Occipital lobe (tissue), 2 donors: ENCODE results near the gene ASB10. TPM values are rescaled to one million over a fixed set of nuclear protein-coding genes. Genes with fewer than 3 reads are reported as not detected.
A peak's percentile ranks its signal among the peaks of the same experiment; 100 is the strongest.

Source experiments
- DNase-seq: peaks from one replicate; lab custom pipeline; 2025; lab: John Stamatoyannopoulos, UW
- total RNA-seq: library from RNA; depleted of rRNA; stranded (reverse); fragments of >200 nt; gene quantifications from one replicate; pipeline ENCODE4 v1.2.3, GENCODE V29; 2014

The ASB10 gene
- total RNA-seq, 1 donor from 2014 or later, result not detected

DNA sequence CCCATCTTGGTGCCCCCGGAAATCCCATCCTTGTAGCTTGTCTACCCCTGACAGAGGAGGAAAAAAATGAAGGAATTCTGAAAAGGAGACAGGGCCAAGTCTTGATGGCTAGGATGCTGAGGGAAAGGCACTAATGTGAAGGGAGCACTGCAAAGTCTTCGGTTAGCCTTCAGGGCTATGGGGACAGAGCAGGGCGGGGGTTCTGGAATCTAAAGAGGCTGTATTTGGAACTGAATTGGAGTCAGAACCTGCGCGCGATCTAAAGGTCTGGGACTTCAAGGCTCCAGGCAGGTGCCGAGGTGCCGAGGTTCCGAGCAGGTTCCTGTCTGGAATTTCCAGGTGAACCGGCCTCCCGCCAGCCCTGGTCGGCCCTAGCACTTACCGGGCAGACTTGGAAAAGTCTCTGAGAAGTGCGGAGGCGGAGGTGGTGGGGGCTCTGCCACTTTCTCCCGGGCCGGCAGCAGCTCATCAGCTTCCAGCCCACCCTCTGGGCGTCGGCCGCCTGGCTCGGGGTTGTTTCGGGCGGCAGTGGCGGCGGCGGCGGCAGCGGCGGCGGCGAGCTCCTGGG lies 20.3 kb downstream of the ASB10 start:
- DNase-seq, result no peak

DNA sequence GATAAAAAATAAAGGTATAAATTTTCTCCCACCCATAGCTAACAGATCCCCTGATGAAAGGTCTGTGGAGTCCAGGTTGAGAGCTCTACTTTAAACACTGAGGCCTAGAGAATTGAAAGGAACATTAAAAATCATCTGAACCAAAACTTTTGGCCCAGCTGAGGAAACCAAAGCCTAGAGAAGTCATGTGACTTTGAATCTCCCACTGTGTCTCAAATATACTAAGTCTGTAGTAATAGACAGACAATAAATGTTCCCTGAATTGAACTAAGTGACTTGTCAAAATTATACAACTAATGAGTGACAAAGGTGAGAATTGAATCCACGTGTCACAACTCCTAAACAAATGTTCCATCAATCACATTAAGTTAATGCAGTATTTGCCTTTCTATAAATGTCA lies 25.3 kb downstream of the ASB10 start:
- no peak for DNase-seq

DNA sequence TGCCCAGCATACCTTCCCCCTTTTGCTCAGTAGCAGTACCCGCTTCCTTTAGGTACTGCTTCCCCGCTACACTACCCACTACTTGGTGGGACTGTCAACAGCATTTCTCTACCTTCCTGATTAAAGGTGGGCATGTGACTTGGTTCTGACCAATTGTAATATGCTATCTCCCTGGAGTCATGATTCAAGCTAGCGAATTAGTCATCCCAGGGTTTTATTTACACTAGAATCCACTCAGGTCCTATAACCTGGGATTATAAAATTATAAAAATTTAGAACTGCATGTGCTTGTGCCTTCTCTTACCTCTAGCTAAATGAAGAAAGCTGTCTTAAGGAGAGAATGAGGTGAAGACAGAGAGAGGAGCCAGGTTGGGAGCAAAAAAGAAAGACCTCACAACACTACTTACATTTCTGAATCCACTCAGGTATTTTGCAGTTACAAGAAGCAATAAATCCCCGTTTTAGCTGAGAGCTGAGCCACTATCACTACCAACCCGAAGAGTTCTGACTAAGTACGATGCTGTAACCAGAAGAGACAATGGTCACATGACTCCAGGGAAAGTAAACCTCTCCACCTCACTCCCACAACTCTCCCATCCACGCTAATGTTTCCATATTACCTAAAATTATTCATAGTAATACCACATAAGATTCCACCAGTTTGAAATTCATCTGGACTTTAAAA lies 29.3 kb downstream of the ASB10 start:
- DNase-seq, result no peak

DNA sequence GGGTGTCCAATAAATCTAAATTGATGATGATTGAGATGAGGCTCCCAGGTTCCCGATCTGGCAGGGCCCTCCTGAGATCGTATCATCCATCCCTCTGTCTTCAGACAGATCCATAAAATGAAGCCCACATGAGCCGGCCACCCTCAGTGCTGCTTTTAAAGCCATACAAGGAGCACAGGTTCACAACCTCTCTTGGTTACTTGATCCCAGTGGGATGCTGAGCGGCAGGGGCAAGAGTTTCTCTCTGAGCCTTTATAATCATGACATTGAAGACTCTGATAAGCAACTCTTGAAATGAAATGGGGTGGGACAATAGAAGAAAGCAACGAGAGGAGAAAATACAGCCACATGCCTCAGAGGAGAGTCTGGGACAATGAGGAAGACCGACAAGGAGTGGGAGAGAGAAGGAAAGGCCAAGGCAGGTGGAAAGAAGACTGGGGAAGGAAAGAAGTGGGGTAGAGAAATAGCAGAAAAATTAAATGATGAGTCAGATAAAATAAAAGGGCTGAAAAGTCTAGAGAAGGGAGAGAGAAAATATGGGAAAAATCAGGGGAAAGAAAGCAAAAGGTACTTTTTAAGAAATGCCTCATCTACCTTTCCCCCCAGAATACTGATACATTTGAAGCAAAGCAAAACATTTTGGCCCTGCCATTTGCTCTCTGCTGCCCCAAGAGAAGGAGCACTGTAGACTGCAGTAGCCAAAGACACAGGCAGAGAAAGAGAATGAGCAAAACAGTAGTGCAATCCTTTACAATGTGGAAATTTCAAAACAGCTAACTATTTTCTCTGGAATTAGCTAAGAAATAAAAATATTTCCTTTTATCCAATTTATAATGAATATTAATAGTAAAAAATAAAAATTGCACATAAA lies 34.2 kb downstream of the ASB10 start:
- no peak for DNase-seq

DNA sequence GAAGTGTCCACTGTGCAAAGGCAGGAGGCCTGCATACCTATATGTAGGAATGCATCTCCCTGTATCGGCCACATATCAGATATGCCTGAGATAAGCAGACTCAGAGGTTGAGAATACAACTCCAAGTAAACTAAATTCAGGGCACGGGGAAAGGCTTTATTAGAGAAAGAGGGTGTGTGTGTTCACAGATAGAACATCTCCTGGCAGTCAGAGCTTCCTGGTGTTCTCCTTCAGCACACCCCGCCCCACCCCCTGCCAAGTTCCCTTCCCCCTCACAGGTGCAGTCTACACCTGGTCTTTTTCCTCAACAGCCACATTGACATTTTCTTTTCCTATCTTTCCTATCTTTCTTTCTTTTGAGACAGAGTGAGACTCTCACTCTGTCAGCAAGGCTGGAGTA lies 36.7 kb downstream of the ASB10 start:
- no peak for DNase-seq

GRCh38 chr7:151148319-151149259 lies 38.5 kb downstream of the ASB10 start:
- no peak for DNase-seq

GRCh38 chr7:151146761-151147160 lies 40.3 kb downstream of the ASB10 start:
- DNase-seq, result peak; percentile 25

- no peak for DNase-seq
These were observed 42.7 kb downstream of the ASB10 start for GRCh38 chr7:151144387-151144786.

DNA sequence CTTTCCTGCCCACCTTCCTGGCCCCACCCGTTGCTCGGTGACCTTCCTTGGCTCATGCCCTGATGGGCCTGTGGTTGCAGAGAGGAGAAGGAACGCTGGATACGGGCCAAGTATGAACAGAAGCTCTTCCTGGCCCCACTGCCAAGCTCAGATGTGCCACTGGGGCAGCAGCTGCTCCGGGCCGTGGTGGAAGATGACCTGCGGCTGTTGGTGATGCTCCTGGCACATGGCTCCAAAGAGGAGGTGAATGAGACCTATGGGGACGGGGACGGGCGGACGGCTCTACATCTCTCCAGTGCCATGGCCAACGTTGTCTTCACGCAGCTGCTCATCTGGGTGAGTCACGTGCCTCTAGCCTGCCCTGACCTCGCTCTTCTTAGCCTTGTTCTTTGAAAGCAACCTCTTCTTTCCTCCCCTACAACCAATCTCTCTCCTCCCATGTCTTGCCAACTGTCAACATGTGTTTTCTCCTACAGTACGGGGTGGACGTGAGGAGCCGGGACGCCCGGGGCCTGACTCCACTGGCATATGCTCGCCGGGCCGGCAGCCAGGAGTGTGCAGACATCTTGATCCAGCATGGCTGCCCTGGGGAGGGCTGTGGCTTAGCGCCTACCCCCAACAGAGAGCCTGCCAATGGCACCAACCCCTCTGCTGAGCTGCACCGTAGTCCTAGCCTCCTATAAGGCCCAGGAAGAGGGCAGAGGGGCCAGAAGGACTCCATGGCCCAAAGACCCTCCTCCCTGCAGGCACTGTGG lies 43.6 kb downstream of the ASB10 start:
- no peak for DNase-seq

DNA sequence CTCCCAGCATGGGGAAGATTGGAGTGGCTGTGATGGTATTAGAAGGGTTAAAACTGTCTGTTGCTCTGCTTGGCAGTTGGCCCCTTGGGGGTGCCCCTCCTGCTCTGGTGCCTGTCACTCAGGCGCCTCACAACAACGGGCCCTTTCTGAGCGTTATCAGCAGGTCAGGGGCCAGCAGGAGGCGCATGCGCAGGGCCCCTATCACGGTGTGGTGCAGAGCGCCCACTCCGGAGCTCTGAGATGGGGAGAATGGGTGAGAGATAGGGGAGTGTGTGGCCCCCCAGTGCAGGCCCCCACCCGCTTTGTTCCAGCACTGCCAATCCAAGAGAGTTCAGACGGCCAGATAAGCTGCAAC lies 44.4 kb downstream of the ASB10 start:
- peak; percentile 36 for DNase-seq

DNA sequence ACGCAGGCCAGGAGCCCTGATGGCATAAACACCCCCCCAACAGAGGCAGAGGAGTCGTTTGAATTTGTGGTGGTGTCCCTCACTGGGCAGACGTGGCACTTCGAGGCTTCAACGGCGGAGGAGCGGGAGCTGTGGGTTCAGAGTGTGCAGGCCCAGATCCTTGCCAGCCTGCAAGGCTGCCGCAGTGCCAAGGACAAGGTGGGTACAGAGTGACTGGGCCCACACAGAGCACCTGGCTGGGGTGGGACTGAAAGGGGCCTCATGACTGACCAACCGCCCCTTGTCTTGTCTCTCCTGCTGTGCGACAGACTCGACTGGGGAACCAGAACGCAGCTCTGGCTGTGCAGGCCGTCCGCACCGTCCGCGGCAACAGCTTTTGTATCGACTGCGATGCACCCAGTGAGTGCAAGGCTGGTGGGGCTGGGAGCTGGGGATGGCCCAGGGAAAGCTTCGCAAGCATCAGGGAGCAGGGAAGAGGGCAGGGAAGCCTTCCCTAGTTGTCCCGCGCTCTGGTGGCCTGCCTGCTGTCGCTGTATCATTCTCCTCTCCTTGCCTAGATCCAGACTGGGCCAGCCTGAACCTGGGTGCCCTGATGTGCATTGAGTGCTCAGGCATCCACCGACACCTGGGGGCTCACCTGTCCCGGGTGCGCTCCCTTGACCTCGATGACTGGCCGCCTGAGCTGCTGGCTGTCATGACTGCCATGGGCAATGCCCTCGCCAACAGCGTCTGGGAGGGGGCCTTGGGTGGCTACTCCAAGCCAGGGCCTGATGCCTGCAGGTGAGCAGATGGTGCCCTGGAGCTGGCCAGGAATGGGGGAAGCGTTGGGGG lies 45.0 kb downstream of the ASB10 start:
- DNase-seq, result no peak

DNA sequence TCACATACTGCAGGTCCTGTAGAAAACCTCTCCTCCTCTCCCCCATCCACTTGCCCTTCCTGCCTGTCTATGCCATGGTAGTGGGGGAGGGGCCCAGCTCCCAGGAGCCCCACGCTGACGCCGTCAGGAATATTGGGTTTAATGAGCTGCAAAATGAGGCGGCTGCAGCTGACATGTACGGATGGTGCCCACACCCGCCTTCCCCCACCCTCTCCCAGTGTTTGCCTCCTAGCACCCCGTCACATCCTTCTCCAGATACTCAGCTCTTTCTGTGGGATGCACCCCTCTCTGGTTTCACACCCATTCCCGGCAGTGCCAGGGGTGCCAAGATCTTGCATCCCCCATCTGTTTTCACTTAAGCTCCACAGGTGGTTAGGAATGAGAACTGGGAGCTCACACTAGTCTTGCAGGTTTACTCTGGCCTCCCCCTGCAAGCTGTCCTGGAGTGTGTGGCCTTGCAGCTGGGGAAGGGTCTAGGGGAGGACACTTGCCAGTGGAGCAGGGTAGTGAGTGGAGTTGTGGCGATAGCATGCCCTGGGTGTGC lies 45.7 kb downstream of the ASB10 start:
- no peak for DNase-seq

DNA sequence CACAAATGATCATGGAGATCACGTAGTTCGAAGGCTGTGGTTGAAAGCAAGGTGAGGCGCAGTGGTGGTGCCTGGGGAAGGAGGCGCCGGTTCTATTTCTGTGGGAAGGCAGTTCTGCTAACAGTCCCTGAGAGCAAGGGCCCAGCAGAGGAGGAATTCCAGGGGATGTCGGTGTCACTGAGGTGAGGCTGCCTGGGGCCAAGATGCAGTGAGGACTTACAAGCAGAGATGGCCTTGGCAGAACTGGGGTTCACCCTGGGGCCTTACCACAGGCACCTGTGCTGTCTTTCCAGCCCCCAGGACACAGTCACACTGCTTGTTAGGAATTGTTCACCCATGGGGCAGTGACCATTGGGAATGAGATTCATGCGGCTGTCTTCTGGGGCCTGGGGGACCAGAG lies 46.2 kb downstream of the ASB10 start:
- DNase-seq, result no peak

DNA sequence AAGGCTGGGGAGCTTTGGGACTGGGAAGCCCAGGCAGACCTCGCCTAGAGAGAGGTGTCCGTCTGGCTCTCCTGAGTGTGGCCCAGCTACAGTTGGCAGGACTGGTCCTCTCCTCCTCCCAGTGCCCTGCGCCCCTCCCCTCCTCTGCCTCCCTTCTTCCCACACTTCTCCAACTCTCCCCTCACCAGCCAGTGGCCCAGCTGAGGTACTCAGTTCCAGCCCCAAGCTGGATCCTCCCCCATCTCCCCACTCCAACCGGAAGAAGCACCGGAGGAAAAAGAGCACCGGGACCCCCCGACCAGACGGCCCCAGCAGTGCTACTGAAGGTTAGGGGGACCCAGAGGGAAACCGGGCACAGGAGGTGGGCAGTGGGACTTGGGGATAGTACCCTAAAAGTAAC lies 47.3 kb downstream of the ASB10 start:
- DNase-seq, result no peak

DNA sequence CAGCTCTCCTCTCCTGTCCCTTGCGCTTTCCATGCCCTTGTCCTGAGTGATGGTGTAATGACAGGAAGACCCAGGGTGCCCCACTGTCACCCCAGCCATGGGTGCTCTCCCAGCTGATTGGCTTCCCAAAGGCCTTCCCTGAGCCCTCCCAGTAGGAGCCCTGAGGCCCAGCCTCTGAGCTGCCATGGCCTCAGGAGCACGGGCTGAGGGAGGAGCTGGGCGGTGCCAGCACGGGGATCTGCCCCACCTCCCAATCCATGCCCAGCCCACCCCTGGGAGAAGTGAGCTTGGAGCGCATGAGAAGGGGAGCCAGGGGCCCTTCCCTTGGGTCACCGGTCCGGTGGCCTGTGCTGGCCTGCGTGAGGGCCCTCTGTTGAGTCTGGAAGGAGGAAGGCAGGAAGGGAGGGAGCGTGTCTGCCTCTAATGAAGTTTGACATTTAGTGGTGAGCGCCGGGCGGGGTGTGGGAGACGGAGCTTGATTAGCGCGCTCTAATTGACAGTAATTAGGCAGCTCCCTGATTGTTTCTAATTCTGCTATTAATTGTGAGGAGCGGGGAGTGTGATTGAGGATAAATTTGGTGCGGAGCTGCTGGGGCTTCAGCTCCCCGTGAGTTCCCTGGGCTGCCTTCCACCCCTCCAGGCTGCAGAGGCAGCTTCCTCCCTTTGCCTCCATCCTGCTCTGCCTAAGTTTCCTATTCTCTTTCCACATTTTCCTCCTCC lies 47.8 kb downstream of the ASB10 start:
- no peak for DNase-seq

DNA sequence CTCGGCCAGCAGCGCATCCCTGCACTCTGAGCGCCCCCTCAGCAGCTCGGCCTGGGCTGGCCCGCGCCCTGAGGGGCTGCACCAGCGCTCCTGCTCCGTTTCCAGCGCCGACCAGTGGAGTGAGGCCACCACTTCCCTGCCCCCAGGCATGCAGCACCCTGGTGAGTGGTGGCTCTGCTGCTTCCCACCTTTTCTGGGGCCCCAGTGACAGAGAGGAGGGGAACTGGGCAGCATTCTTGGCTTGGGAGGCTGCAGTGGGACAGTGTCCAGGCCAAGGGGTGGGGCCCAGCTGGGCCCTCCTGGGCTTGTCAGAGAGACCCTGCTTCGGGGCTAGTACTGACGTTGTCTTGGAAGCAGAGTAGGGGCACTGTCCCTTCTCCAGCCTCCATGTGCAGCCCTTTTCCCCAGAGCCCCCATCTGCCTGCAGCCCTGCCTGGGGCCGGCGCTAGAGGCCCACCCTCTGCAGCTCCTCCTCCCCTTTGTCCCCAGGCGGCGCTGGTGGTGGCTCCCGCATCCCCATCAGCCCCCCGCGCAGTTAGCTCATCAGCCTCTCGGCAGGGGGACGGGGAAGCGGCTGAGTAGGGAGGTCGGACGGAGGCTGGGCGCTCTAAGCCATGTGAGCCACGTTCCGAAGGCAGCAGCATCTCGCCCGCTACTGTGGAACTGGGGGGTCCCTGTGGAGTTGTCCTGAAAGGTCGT lies 48.7 kb downstream of the ASB10 start:
- no peak for DNase-seq

DNA sequence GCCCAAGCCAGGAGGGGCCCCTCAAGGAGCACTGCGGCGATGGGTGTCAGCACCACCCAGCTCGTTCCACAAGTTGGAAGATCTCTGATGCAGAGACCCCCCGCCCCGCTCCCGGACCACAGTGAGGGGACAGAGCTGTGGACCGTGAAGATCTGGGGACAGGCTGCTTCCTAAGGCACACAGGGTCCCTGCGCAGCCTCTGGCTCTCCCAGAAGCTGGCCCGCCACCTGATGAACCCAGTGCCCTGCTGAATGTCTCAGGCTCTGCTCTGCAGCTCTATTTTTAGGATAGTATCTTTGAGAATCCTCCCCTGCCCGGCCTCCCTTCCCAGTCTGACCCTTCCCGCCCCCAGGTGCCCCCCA lies 49.3 kb downstream of the ASB10 start:
- DNase-seq, result no peak

- no peak for DNase-seq
These were observed 49.9 kb downstream of the ASB10 start for GRCh38 chr7:151137076-151137675.
